ENCODE measurements around the gene TIGD1.

The TIGD1 gene

DNA sequence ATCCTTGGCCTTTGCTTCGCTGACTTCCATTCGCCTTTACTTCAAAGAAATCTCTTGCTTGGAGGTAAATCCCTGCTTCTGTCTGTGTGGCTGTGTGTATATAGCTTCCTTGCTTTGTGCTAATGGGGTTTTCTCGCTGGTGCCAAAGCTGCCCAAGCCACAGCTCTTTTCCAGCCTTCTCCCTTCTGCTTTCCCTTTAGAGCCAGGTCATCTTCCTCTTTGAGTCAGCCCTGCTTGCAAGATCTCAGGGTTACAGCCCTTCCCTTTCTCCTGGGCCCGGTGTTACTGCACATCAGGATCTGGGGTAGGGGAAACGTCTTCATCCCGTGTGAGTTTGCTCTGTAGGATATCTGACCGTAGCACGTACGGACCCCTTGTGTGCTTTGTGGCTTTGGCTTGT is 19.2 kb upstream of the TIGD1 start:
- no peak for DNase-seq

DNA sequence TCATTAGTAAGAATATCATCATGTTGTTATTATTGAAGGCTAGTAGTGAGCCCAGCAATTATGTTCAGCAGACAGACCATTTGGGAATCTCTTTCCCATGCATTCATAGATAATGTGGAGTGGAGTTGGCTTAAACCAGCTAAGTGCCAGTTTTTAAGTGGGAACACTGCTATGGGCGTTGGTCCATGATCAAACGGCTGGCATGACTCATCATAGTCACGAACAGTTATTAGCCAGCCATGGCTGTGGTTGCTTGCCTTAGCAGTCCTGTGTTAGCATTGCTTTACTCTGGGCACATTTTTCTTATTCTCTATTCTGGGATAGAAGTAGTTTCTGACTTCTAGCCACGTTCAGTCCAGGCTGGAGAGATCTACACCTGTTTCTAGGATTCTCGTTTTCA is 17.8 kb upstream of the TIGD1 start:
- DNase-seq: no peak

DNA sequence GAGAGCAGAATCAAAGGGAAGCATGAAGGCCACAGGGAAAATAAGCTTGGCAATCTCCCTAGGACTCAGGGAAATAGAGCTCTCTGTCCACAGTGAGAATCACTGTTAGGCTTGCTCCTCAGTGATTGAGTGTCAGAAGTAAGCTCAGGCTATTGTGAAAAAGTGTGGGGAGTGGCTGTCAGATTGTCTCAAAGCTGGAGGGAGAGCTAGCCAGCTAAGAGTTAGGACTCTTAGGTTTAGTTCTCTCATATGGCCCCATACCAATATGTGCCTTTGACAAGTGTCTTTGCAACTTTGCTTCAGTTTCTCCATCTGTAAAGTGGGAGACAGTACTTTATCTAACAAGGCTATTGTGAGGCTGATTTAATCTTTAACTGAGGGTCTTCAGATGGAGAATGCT is 17.4 kb upstream of the TIGD1 start:
- no peak for DNase-seq

DNA sequence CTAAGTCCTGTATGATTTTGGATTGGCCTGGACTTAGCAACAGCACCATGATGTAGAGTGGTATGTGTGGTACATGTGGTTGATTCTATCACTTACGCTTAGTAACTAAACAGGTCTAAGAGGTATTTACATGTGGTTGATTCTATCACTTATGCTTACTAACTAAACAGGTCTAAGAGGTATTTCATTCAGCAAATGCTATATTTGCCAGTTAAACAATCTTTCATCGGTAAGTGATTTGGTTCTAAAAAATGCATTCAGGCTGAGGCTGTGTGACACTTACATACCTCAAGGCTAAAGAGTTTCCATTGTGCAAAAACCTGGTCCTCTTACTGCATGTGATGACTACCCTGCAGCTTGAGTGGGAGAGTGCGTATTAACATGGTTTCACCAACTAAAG is 13.2 kb upstream of the TIGD1 start:
- DNase-seq: no peak

DNA sequence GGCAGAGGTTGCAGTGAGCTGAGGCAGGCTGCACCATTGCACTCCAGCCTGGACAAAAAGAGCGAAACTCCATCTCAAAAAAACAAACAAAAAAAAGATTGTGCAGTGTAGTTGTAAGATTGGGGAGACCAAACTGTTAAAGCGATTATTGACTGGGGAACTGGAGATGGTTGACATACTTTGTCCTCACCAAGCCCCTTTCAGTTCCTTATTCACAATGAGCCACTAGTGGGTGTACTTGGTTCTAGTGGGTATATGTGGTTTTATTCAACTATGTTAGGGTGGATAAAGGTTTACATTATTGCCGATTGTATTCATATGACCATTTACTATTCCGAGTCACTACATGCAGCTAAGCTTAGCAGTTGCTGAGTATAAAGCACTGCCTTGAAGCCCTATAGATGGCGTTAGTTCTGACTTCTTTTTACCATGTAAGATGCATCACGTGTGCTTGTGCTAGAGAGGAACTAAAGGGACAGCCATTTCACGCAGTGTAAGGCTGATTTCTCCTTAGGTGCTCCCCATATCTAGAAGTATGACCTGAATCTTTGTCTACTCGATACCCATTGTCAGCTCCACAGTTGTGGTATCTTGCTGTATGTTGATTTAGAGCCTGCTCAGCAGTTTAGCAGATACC is 12.3 kb upstream of the TIGD1 start:
- no peak for DNase-seq

DNA sequence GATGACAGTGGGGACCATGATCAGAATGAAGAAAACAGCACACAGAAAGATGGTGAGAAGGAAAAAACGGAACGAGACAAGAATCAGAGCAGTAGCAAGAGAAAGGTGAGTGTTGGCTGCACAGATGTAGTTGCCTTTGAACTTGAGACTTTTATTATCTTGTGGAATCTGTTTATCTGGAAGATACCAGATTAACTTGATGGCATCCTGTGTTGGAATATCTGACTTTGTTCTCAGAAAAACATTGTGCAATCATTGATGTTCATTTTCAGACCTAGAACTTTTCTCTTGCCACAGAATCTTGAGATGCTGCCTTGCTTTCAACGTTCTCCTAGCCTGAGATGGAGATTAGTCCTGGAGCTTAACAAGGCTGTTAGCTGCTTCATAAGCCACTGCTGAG is 6.1 kb upstream of the TIGD1 start:
- no peak for DNase-seq

DNA sequence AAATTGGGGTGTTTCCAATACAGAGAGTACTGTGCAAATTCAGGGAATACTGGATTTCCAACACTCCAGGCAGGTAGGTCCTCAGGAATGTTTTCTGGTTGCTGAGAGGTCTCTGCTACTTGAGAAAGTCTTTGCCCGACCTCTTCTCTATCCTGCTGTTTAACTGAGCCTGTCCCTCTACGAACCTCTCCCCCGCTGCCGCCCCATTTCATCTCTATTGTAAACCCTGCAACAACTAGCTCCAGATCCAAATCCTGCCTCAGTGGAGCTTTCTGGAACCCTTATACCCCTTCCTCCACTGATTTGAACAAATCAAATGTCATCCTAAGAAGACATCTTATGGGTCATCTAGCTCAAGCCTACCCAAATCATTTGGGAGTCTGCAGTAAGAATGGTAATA is 1.4 kb upstream of the TIGD1 start:
- DNase-seq: no peak

DNA sequence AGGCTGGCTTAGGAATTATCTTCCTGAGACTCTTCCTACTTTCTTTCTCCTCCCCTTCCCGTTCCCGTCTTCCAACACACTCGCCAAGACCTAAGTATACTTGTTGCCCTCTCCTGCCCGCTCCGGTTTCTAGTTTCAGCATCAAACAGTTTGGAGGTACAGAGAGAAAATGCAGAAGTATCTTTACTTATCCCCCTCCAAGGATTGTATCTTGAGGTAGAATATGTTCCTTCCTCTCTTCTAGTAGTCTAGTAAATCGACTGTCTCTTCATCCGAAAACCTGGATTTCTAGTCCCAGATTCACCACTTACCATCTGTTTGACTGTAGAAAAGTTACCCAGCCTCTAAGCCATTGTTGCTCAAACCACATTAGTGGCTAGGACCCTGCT is 887 bp upstream of the TIGD1 start:
- DNase-seq: no peak

DNA sequence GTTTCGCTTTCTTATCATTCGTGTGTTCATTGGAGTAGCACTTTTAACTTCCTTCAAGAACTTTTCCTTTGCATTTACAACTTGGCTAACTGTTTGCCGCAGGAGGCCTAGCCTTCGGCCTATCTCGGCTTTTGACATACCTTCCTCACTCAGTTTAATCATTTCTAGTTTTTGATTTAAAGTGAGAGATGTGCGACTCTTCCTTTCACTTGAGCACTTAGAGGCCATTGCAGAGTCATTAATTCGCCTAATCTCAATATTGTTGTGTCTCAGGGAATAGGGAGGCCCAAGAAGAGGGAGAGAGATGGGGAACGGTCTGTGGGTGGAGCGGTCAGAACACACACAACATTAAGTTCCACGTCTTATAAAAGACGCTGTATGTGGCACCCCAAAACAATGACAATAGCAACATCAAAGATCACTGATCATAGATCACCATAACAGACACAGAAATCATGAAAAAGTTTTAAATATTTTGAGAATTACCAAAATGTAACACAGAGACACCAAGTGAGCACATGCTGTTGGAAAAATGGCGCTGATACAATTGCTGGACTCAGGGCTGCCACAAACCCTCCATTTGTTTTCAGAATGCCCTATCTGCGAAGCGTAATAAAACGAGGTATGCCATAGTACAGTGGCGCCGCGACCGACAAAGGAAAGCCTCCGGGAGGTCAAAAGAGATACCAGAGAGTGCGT is 553 bp downstream of the TIGD1 start:
- DNase-seq: no peak

DNA sequence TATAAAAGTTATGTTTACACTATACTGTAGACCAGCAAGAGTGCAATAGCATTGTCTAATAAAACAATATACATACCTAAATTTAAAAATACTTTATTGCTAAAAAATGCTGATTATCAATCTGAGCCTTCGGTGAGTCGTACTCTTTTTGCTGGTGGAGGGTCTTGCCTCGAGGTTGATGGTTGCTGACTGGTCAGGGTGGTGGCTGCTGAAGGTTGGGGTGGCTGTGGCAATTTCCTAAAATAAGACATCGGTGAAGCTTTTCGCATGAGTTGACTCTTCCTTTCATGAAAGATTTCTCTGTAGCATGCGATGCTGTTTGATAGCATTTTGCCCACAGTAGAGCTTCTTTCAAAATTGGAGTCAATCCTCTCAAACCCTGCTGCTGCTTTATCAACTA is 2.4 kb downstream of the TIGD1 start:
- no peak for DNase-seq

DNA sequence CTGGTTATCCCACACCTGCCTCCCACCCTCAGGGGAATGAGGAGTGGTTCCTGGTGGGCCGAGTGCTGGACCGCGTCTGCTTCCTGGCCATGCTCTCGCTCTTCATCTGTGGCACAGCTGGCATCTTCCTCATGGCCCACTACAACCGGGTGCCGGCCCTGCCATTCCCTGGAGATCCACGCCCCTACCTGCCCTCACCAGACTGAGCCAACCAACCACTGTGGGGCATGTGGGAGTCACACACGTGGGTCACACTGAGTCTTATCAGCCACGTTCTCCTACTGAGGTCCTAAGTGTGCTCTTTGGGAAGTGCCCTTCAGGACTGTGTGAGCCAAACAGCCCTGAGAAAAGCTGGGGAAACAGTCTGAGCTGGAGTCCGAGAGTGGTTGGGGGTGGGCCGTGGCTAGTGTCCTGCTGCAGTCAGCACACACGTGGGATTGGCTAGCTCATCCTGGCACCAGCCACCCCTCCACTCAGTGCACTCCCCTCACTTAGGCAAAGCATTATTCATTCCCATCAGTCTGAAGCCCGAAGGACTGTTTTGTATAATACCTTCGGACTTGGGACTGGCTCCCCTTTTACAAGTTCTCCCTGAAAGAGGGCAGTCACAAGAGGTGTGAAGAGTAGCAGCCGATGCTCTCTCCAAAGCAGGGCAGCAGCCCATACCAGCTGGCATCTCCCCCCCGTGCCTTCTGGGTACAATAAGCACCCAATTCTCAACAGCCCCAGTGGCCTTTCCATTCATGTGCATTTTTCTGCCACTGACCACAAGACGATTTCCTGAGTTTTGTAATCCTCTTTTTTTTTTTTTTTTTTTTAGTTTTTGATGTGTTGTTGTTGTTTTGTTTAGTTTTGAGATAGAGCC is 4.6 kb downstream of the TIGD1 start:
- DNase-seq: peak; percentile 51

DNA sequence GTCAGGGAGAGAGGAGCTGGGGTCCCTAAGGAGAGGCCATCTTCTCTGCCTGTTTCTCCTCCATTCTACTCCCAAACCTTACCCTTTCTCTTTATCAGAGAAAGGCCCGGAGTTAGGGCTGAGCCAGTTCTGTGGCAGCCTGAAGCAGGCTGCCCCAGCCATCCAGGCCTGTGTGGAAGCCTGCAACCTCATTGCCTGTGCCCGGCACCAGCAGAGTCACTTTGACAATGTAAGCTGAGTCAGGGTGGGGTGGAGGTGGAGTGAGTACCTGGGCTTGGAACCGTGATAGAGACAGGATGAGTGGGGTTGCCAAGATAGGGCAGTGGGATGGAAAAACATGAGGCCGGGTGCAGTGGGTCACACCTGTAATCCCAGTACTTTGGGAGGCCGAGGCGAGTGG is 5.7 kb downstream of the TIGD1 start:
- DNase-seq: no peak

DNA sequence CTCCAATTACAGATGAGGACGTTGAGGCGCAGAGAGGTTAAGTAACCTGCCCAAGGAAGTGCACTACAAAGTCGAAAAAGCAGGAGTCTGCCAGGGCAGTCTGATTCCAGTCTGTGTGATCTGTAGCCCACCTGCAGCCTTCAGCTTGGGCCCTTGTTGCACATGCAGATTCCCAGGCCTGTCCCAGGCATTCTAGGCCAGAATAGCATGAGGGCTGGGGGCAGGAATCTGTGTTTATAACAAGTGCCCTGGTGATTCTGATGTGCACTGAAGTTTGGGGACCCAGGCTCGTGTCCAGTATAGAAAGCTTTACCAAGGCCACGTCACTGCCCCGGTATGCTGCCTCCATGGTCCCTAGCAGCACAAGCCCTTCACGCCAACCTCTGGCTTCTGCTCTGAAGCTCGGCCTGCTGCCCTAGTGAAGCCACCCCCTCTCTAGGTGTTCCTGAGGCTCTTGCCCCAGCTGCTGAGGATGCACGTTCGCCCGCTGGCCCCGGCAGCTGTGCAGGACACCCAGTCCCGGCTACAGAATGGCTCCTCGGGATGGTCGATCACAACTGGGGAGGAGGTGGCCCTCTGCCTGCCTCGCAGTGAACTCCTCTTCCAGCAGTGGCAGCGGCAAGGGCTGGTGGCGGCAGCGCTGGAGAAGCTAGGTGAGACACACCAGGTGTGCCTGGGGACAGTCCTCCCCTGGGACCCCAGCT is 6.3 kb downstream of the TIGD1 start:
- DNase-seq: peak; percentile 54

DNA sequence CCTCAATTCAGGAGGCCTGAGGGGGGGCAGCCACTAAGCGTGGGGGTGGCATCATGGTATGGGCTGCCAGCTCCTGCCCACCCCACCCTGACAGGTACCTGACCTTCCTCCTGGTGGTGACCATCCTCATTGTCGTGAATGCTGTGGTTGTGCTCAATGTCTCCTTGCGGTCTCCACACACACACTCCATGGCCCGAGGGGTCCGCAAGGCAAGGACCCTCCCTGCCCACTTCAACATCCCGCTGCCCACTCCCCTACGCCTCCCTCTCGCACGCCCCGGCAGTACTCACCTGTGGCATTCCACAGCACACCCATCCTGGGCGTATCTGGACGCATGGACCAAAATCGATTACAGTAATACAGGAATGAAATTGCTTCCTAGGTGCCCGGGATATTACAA is 6.9 kb downstream of the TIGD1 start:
- DNase-seq: no peak

DNA sequence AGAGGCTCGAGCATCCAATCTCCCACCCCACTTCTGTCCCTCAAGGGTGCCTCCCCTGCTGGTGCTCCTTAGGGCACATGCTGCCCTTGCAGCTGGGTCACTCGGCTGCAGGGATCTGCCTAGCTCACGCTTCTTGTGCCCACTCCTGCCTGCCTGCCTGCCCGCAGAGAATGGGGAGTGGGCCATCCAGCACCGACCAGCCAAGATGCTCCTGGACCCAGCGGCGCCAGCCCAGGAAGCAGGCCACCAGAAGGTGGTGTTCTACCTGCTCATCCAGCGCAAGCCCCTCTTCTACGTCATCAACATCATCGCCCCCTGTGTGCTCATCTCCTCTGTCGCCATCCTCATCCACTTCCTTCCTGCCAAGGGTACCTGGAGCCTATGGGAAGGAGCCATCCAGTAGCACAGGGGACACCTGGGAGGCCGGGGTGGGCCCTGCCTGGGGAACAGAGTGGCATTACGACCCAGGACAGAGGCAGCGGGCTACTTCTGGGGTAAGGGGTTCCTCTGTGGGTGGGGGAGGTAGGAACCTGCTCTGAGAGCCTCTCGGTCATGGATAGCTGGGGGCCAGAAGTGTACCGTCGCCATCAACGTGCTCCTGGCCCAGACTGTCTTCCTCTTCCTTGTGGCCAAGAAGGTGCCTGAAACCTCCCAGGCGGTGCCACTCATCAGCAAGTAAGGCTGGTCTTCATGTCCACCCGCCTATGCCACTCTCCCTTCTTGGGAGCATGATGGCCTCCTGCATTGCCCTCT is 7.5 kb downstream of the TIGD1 start:
- DNase-seq: peak; percentile 52

DNA sequence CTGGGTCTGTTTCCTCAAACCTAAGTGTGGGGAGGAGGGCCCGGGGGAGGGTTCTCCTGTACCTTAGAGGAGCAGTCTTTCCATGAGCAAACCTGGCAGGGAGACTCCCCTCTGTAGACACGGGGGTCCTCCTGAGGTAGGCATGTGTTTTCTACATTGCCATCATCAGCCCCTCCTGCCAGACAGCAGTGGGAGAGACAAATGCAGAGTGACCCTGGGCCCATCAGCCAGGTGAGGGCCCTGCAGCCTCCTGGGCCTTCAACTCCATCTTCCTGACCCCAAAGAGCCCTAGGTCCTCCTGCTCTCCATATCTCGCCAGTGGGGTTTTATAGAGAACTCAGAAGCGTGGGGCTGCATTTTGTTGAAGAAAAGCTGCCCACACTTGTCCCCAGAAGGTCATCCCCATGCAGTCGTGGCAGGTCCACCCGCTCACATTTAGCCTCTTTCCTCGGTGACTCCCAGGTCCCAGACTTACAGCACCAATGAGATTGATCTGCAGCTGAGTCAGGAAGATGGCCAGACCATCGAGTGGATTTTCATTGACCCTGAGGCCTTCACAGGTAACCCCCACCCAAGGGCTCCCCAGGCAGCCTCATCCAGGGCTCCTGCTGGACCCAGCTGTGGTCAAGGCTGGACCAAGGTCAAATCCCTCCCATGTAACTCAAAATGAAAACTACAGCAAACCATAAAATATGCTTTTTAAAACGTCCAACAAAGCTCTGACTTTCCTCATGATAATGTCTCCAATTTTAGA is 8.2 kb downstream of the TIGD1 start:
- peak; percentile 57 for DNase-seq

DNA sequence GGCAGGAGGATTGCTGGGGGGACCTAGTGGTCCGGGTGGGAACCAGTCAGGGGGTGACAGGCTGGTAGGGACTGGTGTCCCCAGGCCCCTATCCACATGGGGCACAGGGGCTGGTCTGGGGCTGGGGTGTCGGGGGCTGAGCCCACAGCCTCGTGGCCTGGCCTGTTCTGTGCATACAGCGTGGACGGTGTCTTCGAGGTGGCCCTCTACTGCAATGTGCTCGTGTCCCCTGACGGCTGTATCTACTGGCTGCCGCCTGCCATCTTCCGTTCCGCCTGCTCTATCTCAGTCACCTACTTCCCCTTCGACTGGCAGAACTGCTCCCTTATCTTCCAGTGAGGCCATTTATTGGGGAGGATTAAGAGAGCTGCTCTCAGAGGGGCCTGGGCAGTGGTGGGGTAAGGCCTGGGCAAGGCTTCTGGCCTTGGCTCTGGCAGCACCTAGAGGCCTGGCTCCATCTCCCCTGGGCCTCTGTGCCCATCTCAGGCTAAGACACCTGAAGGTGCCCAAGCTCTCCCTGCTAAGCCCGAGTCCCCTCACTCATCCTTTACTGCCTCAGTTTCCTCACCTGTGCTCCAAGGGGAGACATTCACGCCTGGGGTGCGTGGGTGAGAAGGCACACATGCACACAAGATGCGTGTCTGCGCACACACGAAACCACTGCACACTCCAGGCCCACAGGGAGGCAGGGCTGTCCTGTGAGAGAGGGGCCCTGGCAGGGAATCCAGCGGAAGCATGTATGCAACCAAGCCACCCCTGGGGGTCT is 9.0 kb downstream of the TIGD1 start:
- DNase-seq: peak; percentile 58

DNA sequence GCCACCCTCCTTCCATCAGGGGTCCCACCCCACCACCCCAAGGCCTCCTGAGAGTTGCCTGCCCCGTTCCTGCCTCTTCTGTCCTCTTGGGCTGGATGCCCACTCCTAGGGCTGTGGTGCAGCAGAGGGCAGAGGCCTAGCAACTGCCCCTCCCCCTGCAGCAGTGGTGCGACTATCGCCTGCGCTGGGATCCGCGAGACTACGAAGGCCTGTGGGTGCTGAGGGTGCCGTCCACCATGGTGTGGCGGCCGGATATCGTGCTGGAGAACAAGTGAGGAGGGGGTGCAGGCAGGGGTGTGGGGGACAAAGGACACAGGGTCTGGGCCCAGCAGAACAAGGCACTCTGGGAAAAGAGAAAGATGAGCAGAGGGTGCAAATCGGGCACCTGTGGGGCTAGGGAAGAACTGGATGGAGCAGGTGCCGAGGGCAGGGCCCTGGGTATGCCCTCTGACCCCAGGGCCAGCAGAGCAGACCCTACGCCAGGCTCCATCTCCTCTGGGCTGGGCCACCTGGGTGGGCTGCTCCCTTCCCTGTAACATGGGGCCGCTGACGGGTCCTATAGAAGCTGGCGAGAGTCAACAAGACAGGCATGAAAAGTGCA is 9.8 kb downstream of the TIGD1 start:
- no peak for DNase-seq

DNA sequence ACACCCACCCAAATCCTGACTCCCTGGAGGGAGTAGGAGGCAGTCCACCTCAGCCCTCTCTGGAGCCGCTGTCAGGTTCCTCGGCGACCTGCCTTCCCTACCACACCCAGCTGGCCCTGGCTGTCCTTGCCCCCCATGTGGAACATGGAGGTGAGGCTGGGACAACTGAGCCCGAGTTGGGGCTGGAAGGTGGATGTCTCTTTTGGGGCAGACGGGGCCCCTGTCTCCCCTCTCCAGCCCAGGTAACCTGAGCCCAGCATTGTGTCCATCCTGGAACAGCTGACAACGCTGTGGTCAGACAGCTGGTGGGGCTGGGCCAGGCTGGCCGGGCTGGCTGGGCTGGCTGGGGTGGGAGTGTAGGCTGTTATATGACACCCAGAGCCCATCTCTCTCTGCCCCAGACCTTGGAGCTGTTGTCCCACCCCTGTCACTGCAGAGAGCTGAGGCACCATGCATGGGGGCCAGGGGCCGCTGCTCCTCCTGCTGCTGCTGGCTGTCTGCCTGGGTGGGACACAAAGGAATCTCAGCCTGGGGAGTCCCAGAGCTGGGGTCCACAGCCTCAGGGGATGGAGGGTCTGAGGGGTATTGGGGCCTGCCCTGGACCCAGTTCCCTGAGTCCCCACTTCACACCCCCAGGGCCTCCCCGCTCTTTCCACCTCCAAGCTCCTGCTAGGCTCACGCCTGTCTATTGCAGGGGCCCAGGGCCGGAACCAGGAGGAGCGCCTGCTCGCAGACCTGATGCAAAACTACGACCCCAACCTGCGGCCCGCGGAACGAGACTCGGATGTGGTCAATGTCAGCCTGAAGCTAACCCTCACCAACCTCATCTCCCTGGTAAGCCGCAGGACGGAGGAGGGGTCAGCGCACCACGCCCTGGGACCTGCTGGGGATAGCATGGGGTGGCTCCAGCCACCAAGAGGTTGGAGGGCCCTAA is 10.8 kb downstream of the TIGD1 start, which contains the start of gene CHRNG:
CHRNG (plus strand) TSS at position 395 of the 934 bp plus-strand sequence; CDS start at position 451, 56 bp downstream.
- peak; percentile 60 for DNase-seq

Data from activated effector memory CD4-positive, alpha-beta T cell treated with anti-CD3 and anti-CD28 coated beads, Interleukin-2, amount 50 U/mL, for 16 hours (primary cell).